BLaER1 treated with 17β-estradiol and CSF1 and Interleukin-3, amounts not matched to agents 10 nM and 100 nM (cell line): Measurements from ENCODE around the gene SLC12A7.

Experiments
- H3K27ac ChIP-seq, 11 experiments: shearing (Covaris generic); formaldehyde crosslinking; 2 replicates each; pipeline ENCODE4 v1.8.1; 2022
- H3K27me3 ChIP-seq, 11 experiments: shearing (Covaris generic); formaldehyde crosslinking; 2 replicates each; pipeline ENCODE4 v1.8.1; 2022
- H3K36me3 ChIP-seq, 11 experiments: shearing (Covaris generic); formaldehyde crosslinking; 2 replicates each; pipeline ENCODE4 v1.8.1; 2022
- H3K4me1 ChIP-seq, 10 experiments: shearing (Covaris generic); formaldehyde crosslinking; 2 replicates each; pipeline ENCODE4 v1.8.1; 2022
- H3K4me2 ChIP-seq, 11 experiments: shearing (Covaris generic); formaldehyde crosslinking; 2 replicates each; pipeline ENCODE4 v1.8.1; 2022
- H3K4me3 ChIP-seq, 10 experiments: shearing (Covaris generic); formaldehyde crosslinking; 2 replicates each; pipeline ENCODE4 v1.8.1; 2022
- H3K9ac ChIP-seq, 11 experiments: shearing (Covaris generic); formaldehyde crosslinking; 2 replicates each; pipeline ENCODE4 v1.8.1; 2022
- H3K9me3 ChIP-seq, 11 experiments: shearing (Covaris generic); formaldehyde crosslinking; replicated peaks in 1 of 11; 2 replicates each; pipeline ENCODE4 v1.8.1; 2022
- H4K20me1 ChIP-seq, 11 experiments: shearing (Covaris generic); formaldehyde crosslinking; 2 replicates each; pipeline ENCODE4 v1.8.1; 2022
- Cebpa-rat ChIP-seq, 11 experiments: shearing (Covaris generic); IDR thresholded peaks; 2 replicates each; pipeline ENCODE4 v1.8.1; 2022

The SLC12A7 gene

GRCh38 chr5:1144638-1145396 lies 33.0 kb upstream of the SLC12A7 start:
- peak overlapping the region in 7 of 11 experiments; percentile 6 to 51 (median 17); a peak in 8 of 22 replicates for H3K4me2 ChIP-seq
- no peaks in the 10 kb centered on the region for H3K36me3 ChIP-seq
- no peak overlapping the region for H3K4me3 ChIP-seq
- H3K4me1 ChIP-seq = peaks cover 10 to 58% (median 34%) of the 10 kb centered on the region in 10 experiments
- H3K9me3 ChIP-seq = no peaks in the 10 kb centered on the region
- no peak overlapping the region for H3K27ac ChIP-seq
- no peak overlapping the region for H3K9ac ChIP-seq
- peaks cover 0 to 22% (median 0%) of the 10 kb centered on the region in 11 experiments; a peak in 6 of 22 replicates for H3K27me3 ChIP-seq
- TF ChIP-seq Cebpa-rat (IDR thresholded peaks at IDR 0.05) = no peak
- H4K20me1 ChIP-seq = peaks cover 0 to 25% (median 0%) of the 10 kb centered on the region in 11 experiments; a peak in 7 of 22 replicates

GRCh38 chr5:1144089-1144488 lies 32.2 kb upstream of the SLC12A7 start:
- Histone ChIP-seq H3K4me2 (no peak overlapping the region), H4K20me1 (peaks cover 0 to 32% (median 0%) of the 10 kb centered on the region in 11 experiments; a peak in 7 of 22 replicates), H3K27me3 (peaks cover 0 to 29% (median 0%) of the 10 kb centered on the region in 11 experiments; a peak in 8 of 22 replicates), H3K36me3 (no peaks in the 10 kb centered on the region), H3K27ac (no peak overlapping the region), H3K4me3 (no peak overlapping the region), H3K9me3 (no peaks in the 10 kb centered on the region), H3K9ac (no peak overlapping the region), H3K4me1 (peaks cover 17 to 60% (median 40%) of the 10 kb centered on the region in 10 experiments)
- no peak for TF ChIP-seq Cebpa-rat (IDR thresholded peaks at IDR 0.05)

- Histone ChIP-seq H3K4me1 (peaks cover 22 to 64% (median 45%) of the 10 kb centered on the region in 10 experiments), H3K4me2 (peak overlapping the region in 2 of 11 experiments; percentile 20 to 32; a peak in 3 of 22 replicates), H3K36me3 (no peaks in the 10 kb centered on the region), H3K27me3 (peaks cover 0 to 34% (median 0%) of the 10 kb centered on the region in 11 experiments; a peak in 8 of 22 replicates), H3K27ac (no peak overlapping the region), H3K4me3 (no peak overlapping the region), H4K20me1 (peaks cover 0 to 37% (median 0%) of the 10 kb centered on the region in 11 experiments; a peak in 7 of 22 replicates), H3K9ac (no peak overlapping the region), H3K9me3 (no peaks in the 10 kb centered on the region)
- TF ChIP-seq Cebpa-rat (IDR thresholded peaks at IDR 0.05) = no peak
These were observed 31.7 kb upstream of the SLC12A7 start for GRCh38 chr5:1143670-1143951.

GRCh38 chr5:1142886-1143669 lies 31.2 kb upstream of the SLC12A7 start:
- H3K27me3 ChIP-seq = peaks cover 0 to 39% (median 0%) of the 10 kb centered on the region in 11 experiments; a peak in 8 of 22 replicates
- H3K4me1 ChIP-seq = peaks cover 23 to 70% (median 49%) of the 10 kb centered on the region in 10 experiments

GRCh38 chr5:1141834-1142233 lies 30.0 kb upstream of the SLC12A7 start:
- peaks cover 0 to 37% (median 0%) of the 10 kb centered on the region in 11 experiments; a peak in 7 of 22 replicates for H4K20me1 ChIP-seq
- H3K4me3 ChIP-seq = no peak overlapping the region
- peaks cover 0 to 11% (median 0%) of the 10 kb centered on the region in 11 experiments; a peak in 5 of 22 replicates for H3K9me3 ChIP-seq
- no peaks in the 10 kb centered on the region for H3K36me3 ChIP-seq
- peaks cover 23 to 79% (median 60%) of the 10 kb centered on the region in 10 experiments for H3K4me1 ChIP-seq
- peak overlapping the region in 2 of 11 experiments; percentile 35 to 49; a peak in 1 of 22 replicates for H3K9ac ChIP-seq
- no peak for TF ChIP-seq Cebpa-rat (IDR thresholded peaks at IDR 0.05)
- peaks cover 0 to 43% (median 0%) of the 10 kb centered on the region in 11 experiments; a peak in 8 of 22 replicates for H3K27me3 ChIP-seq
- peak overlapping the region in 8 of 11 experiments; percentile 35 to 97 (median 83); a peak in 15 of 22 replicates for H3K4me2 ChIP-seq
- no peak overlapping the region for H3K27ac ChIP-seq

More at GRCh38 chr5:1142886-1143669, 31.2 kb upstream of the SLC12A7 start:
- Histone ChIP-seq H3K4me3 (no peak overlapping the region), H3K4me2 (peak overlapping the region in 3 of 11 experiments; percentile 2 to 32 (median 20); a peak in 3 of 22 replicates), H3K27ac (no peak overlapping the region), H3K9ac (no peak overlapping the region), H3K9me3 (peaks cover 0 to 4% (median 0%) of the 10 kb centered on the region in 11 experiments; a peak in 5 of 22 replicates), H3K36me3 (no peaks in the 10 kb centered on the region), H4K20me1 (peaks cover 0 to 37% (median 0%) of the 10 kb centered on the region in 11 experiments; a peak in 7 of 22 replicates)
- no peak for TF ChIP-seq Cebpa-rat (IDR thresholded peaks at IDR 0.05)

GRCh38 chr5:1140818-1141189 lies 28.9 kb upstream of the SLC12A7 start:
- peak overlapping the region in 2 of 10 experiments; percentile 8 to 22; a peak in 2 of 20 replicates for H3K4me3 ChIP-seq
- 0 out of 22 replicates have a peak overlapping the region, but pooled peaks of 1 of the 11 experiments have one; percentile 6 for H3K27ac ChIP-seq
- peaks cover 0 to 45% (median 0%) of the 10 kb centered on the region in 11 experiments; a peak in 8 of 22 replicates for H3K27me3 ChIP-seq
- H3K4me1 ChIP-seq = peaks cover 23 to 89% (median 70%) of the 10 kb centered on the region in 10 experiments
- H3K4me2 ChIP-seq = peak overlapping the region; percentile 66 to 97 (median 83)
- H3K9me3 ChIP-seq = peaks cover 0 to 11% (median 0%) of the 10 kb centered on the region in 11 experiments; a peak in 5 of 22 replicates
- peak overlapping the region in 3 of 11 experiments; percentile 6 to 36 (median 14); a peak in 2 of 22 replicates for H3K9ac ChIP-seq
- peaks cover 0 to 37% (median 0%) of the 10 kb centered on the region in 11 experiments; a peak in 7 of 22 replicates for H4K20me1 ChIP-seq
- no peak for TF ChIP-seq Cebpa-rat (IDR thresholded peaks at IDR 0.05)
- H3K36me3 ChIP-seq = no peaks in the 10 kb centered on the region

GRCh38 chr5:1140171-1140817 lies 28.4 kb upstream of the SLC12A7 start:
- Histone ChIP-seq H3K27me3 (peaks cover 0 to 50% (median 0%) of the 10 kb centered on the region in 11 experiments; a peak in 8 of 22 replicates), H4K20me1 (peaks cover 0 to 37% (median 0%) of the 10 kb centered on the region in 11 experiments; a peak in 7 of 22 replicates), H3K4me3 (peak overlapping the region in 2 of 10 experiments; percentile 8 to 22; a peak in 2 of 20 replicates), H3K4me1 (peaks cover 23 to 91% (median 74%) of the 10 kb centered on the region in 10 experiments), H3K36me3 (no peaks in the 10 kb centered on the region), H3K27ac (peak overlapping the region in 5 of 11 experiments; percentile 29 to 69 (median 45); a peak in 5 of 22 replicates), H3K4me2 (peak overlapping the region; percentile 66 to 97 (median 83)), H3K9ac (peak overlapping the region in 4 of 11 experiments; percentile 14 to 46 (median 38); a peak in 5 of 22 replicates), H3K9me3 (peaks cover 0 to 11% (median 0%) of the 10 kb centered on the region in 11 experiments; a peak in 5 of 22 replicates)
- no peak for TF ChIP-seq Cebpa-rat (IDR thresholded peaks at IDR 0.05)
